SKM-1 (cell line): ENCODE measurements around the gene FGB.
"Not testable (repeated sequence)": the region's sequence is repeated elsewhere in the genome, so short reads cannot be mapped to it uniquely, and the experiment has no call there.

Experiments
- DNase-seq: peaks from one replicate; lab custom pipeline; 2025; ENCODE audit not compliant: unreplicated experiment; lab: John Stamatoyannopoulos, UW

The FGB gene

GRCh38 chr4:154594343-154594742 is 31.5 kb downstream of the FGB start:
- DNase-seq = not testable (repeated sequence)

- no peak for DNase-seq
Observed at GRCh38 chr4:154595807-154596206, 33.0 kb downstream of the FGB start.

GRCh38 chr4:154597281-154597680 is 34.5 kb downstream of the FGB start:
- not testable (repeated sequence) for DNase-seq

GRCh38 chr4:154597798-154598774 is 35.3 kb downstream of the FGB start:
- no peak for DNase-seq

GRCh38 chr4:154602404-154603020 is 39.7 kb downstream of the FGB start:
- DNase-seq = no peak

- DNase-seq = no peak
Observed at GRCh38 chr4:154603033-154603943, 40.5 kb downstream of the FGB start.

- no peak for DNase-seq
Observed at GRCh38 chr4:154604696-154605200, 41.9 kb downstream of the FGB start.

GRCh38 chr4:154606728-154607723 is 44.2 kb downstream of the FGB start:
- DNase-seq = no peak

GRCh38 chr4:154608361-154609252 is 45.8 kb downstream of the FGB start:
- no peak for DNase-seq

GRCh38 chr4:154609532-154609931 is 46.7 kb downstream of the FGB start:
- DNase-seq = no peak

- no peak for DNase-seq
Observed at GRCh38 chr4:154610582-154610981, 47.8 kb downstream of the FGB start.

- DNase-seq = no peak
Observed at GRCh38 chr4:154611833-154612232, 49.0 kb downstream of the FGB start.

- DNase-seq = no peak
Observed at GRCh38 chr4:154612472-154613414, 49.9 kb downstream of the FGB start, which contains the start of gene FGG. Gene FGG, minus strand, starts transcription at chr4:154612656. Its CDS starts 47 bp downstream, at chr4:154612609.

GRCh38 chr4:154614306-154614705 is 51.5 kb downstream of the FGB start:
- DNase-seq = no peak

- no peak for DNase-seq
Observed at GRCh38 chr4:154615211-154615610, 52.4 kb downstream of the FGB start.

- DNase-seq = no peak
Observed at GRCh38 chr4:154616287-154616686, 53.5 kb downstream of the FGB start.

GRCh38 chr4:154616731-154617130 is 53.9 kb downstream of the FGB start:
- no peak for DNase-seq
